HepG2 (cell line): ENCODE data around the gene RPS6KA2. TPM values are rescaled to one million over a fixed set of nuclear protein-coding genes. Genes with fewer than 3 reads are reported as not detected.

ENCODE experiments used
- ATAC-seq: fragments of 200-7000 bp; cut with Tn5 transposase; 3 replicates; pipeline ENCODE4 v1.9.1; 2020; ENCODE audit warnings: mild to moderate bottlenecking, moderate library complexity
- BruUV-seq: library from RNA; stranded (reverse); fragments of 400-500 nt; replicated peaks from 2 replicates; lab custom pipeline; 2021; lab: Mats Ljungman, UMichigan
- CTCF ChIA-PET: fragments of 300-600 bp; formaldehyde crosslinking; extraction: SDS; loops from one replicate; lab custom pipeline; 2021; ENCODE audit warnings: low total read pairs, inconsistent platforms, low intra/inter-chr PET ratio; lab: Yijun Ruan, JAX
- POLR2A ChIA-PET: fragments of 350-600 bp; sonication (Branson Sonifier 250); formaldehyde crosslinking; loops from one replicate; lab custom pipeline; 2020; ENCODE audit warnings: antibody characterized with exemption, inconsistent platforms; lab: Yijun Ruan, JAX
- DNase-seq: peaks from one replicate; pipeline ENCODE4 v3.0.0-alpha.2; 2015; ENCODE audit warnings: low spot score
- FAIRE-seq: peaks from 3 replicates; lab custom pipeline; 2011; peaks lifted over from hg19 to GRCh38; lab: Jason Lieb, UNC
- H2AFZ ChIP-seq: one replicate; pipeline ENCODE4 v1.6.1; 2011; ENCODE audit warnings: low read length, inconsistent platforms
- H3K27ac ChIP-seq: fragments of 300-600 bp; 3 replicates; pipeline ENCODE4 v1.8.0; 2011; ENCODE audit warnings: mixed run types, mild to moderate bottlenecking, mixed read lengths, low read length, inconsistent platforms; ENCODE audit not compliant: insufficient read depth; ENCODE audit errors: extremely low read length
- H3K27me3 ChIP-seq, 2 experiments: fragments of 200-600 bp in 1 of 2; 2 replicates in 1 of 2; 3 replicates in 1 of 2; pipeline versions ENCODE4 v1.6.0 to v1.8.0; 2011; ENCODE audit warnings: low read length in 2 of 2, mild to moderate bottlenecking in 2 of 2, moderate library complexity in 2 of 2, inconsistent platforms in 1 of 2; ENCODE audit not compliant: insufficient read depth in 2 of 2, control insufficient read depth in 1 of 2
- H3K36me3 ChIP-seq, 2 experiments: fragments of 200-600 bp in 1 of 2; replicated peaks in 1 of 2; 2 replicates in 1 of 2; 3 replicates in 1 of 2; pipeline versions ENCODE4 v1.5.1 to v1.8.0; 2011; ENCODE audit warnings: low read length in 2 of 2, inconsistent platforms in 1 of 2; ENCODE audit not compliant: insufficient read depth in 2 of 2, control insufficient read depth in 1 of 2
- H3K4me1 ChIP-seq: 2 replicates; pipeline ENCODE4 v1.5.1; 2012; ENCODE audit warnings: low read length, inconsistent platforms; ENCODE audit not compliant: insufficient read depth
- H3K4me2 ChIP-seq: 2 replicates; pipeline ENCODE4 v1.6.0; 2011; ENCODE audit warnings: low read depth, low read length, inconsistent platforms
- H3K4me3 ChIP-seq, 3 experiments: fragments of 200-600 bp in 1 of 3; sonication (generic), shearing (Covaris generic) in 1 of 3; replicated peaks in 1 of 3; 2 replicates each; pipeline ENCODE4 v1.5.1; 2011 to 2016; ENCODE audit warnings: low read length in 3 of 3, inconsistent platforms in 2 of 3, low read depth in 2 of 3, mild to moderate bottlenecking in 2 of 3, control low read depth in 1 of 3, mixed read lengths in 1 of 3; ENCODE audit not compliant: insufficient read depth in 1 of 3
- H3K79me2 ChIP-seq: one replicate; pipeline ENCODE4 v1.6.1; 2011; ENCODE audit warnings: low read length, inconsistent platforms; ENCODE audit not compliant: insufficient read depth
- H3K9ac ChIP-seq: 2 replicates; pipeline ENCODE4 v1.6.0; 2011; ENCODE audit warnings: mild to moderate bottlenecking, low read depth, low read length, inconsistent platforms; ENCODE audit not compliant: insufficient read depth
- H3K9me3 ChIP-seq: 2 replicates; pipeline ENCODE4 v1.5.1; 2012; ENCODE audit warnings: mild to moderate bottlenecking, low read length
- H4K20me1 ChIP-seq: 2 replicates; pipeline ENCODE4 v1.6.0; 2011; ENCODE audit warnings: inconsistent platforms, mild to moderate bottlenecking, low read length, moderate library complexity; ENCODE audit not compliant: insufficient read depth
- BRD4 ChIP-seq: sonication (generic); formaldehyde crosslinking; IDR thresholded peaks from 2 replicates; pipeline ENCODE4 v1.4.0; 2020; ENCODE audit warnings: missing genetic modification reagents
- CENPT ChIP-seq: sonication (generic); formaldehyde crosslinking; IDR thresholded peaks from 2 replicates; pipeline ENCODE4 v1.8.0; 2022; ENCODE audit warnings: low read depth, mild to moderate bottlenecking, moderate library complexity, missing genetic modification reagents
- HMGXB3 ChIP-seq: sonication (generic); formaldehyde crosslinking; IDR thresholded peaks from 2 replicates; pipeline ENCODE4 v1.4.0; 2020; ENCODE audit warnings: missing genetic modification reagents, borderline replicate concordance
- HNF4A ChIP-seq: sonication (generic); formaldehyde crosslinking; IDR thresholded peaks from 2 replicates; pipeline ENCODE4 v1.4.0; 2020; ENCODE audit warnings: missing genetic modification reagents
- MXD4 ChIP-seq: IDR thresholded peaks from 2 replicates; pipeline ENCODE4 v1.6.1; 2016; ENCODE audit warnings: mild to moderate bottlenecking, missing biosample characterization, missing genetic modification reagents
- NCOA5 ChIP-seq: sonication (generic); formaldehyde crosslinking; IDR thresholded peaks from 2 replicates; pipeline ENCODE4 v1.4.0; 2020; ENCODE audit warnings: missing genetic modification reagents
- NKX3-1 ChIP-seq: sonication (generic); formaldehyde crosslinking; IDR thresholded peaks from 2 replicates; pipeline ENCODE4 v1.5.0; 2020; ENCODE audit warnings: missing genetic modification reagents
- NRL ChIP-seq: sonication (generic); formaldehyde crosslinking; IDR thresholded peaks from 2 replicates; pipeline ENCODE4 v1.5.0; 2020; ENCODE audit warnings: missing genetic modification reagents, mild to moderate bottlenecking, moderate library complexity, borderline replicate concordance
- ZNF496 ChIP-seq: sonication (generic); formaldehyde crosslinking; IDR thresholded peaks from 2 replicates; pipeline ENCODE4 v1.8.1; 2023; ENCODE audit warnings: mild to moderate bottlenecking, moderate library complexity, missing genetic modification reagents; ENCODE audit not compliant: insufficient replicate concordance
- ZSCAN9 ChIP-seq: IDR thresholded peaks from 2 replicates; pipeline ENCODE4 v1.6.1; 2016; ENCODE audit warnings: borderline replicate concordance
- WGBS: methylation state at CpG from one replicate; pipeline ENCODE4 v1.1.6; 2017; ENCODE audit warnings: low lambda C conversion rate; 5-methylcytosine and 5-hydroxymethylcytosine counted together
- in situ Hi-C: cut with HindIII; loops from 2 replicates; pipeline ENCODE4 v1.10.0; 2017; ENCODE audit warnings: low pct_unique_long_range_greater_than_20kb; ENCODE audit not compliant: extremely low pct_ligation_motif_present
- intact Hi-C: fragments of 100-400 bp; cut with micrococcal nuclease; formaldehyde crosslinking; loops from one replicate; pipeline ENCODE4 v1.10.0; 2022; ENCODE audit not compliant: unreplicated experiment
- polyA plus RNA-seq, 8 experiments: library from polyadenylated mRNA; depleted of rRNA in 3 of 8; stranded (reverse) in 7 of 8; unstranded in 1 of 8; fragments of >200 nt; fragmentation: Illumina TruSeq in 4 of 8; extraction: Trizol in 4 of 8; gene quantifications; 2 replicates each; pipeline versions ENCODE4 v1.2.1 to v1.2.3, GENCODE V29; 2011 to 2016; ENCODE audit warnings: low read depth in 4 of 8, missing spikeins in 1 of 8, mixed read lengths in 1 of 8; ENCODE audit not compliant: insufficient read depth in 1 of 8
- total RNA-seq, 5 experiments: library from RNA; depleted of rRNA; stranded (reverse); fragments of >200 nt; fragmentation: Illumina TruSeq; extraction: Trizol; gene quantifications; 2 replicates each; pipeline ENCODE4 v1.2.3, GENCODE V29; 2016; ENCODE audit warnings: low read depth in 1 of 5

The RPS6KA2 gene
- total and polyA plus RNA-seq, 2 of the 13 experiments (the other 11 are each of a cell fraction or from before 2014, with no cell fraction given), result 0.22 to 0.38 TPM

- Histone ChIP-seq H3K4me1 (no peaks in the 10 kb centered on the region), H3K4me3 (no peak overlapping the region), H3K27ac (no peak overlapping the region), H3K9me3 (no peaks in the 10 kb centered on the region), H3K9ac (no peak overlapping the region), H4K20me1 (no peaks in the 10 kb centered on the region), H2AFZ (no peak overlapping the region), H3K27me3 (peaks cover 5 to 32% of the 10 kb centered on the region in 2 experiments; a peak in 4 of 5 replicates), H3K36me3 (no peaks in the 10 kb centered on the region), H3K4me2 (no peak overlapping the region), H3K79me2 (no peaks in the 10 kb centered on the region)
- in situ Hi-C loops, result no loop called here
- DNase-seq (no peak), FAIRE-seq (no peak), ATAC-seq (no peak)
- ChIA-PET POLR2A (no interaction called here), CTCF (no interaction called here)
- no TSS peak for BruUV-seq
- TF ChIP-seq HMGXB3, result no peak
- no peak for TF ChIP-seq BRD4 (CRISPR knock-in tag)
- no peak for TF ChIP-seq NRL (CRISPR knock-in tag)
- no peak for TF ChIP-seq ZSCAN9 (CRISPR knock-in tag)
- TF ChIP-seq NCOA5 (CRISPR knock-in tag), result no peak
- TF ChIP-seq CENPT (CRISPR knock-in tag), result no peak
- TF ChIP-seq ZNF496 (CRISPR knock-in tag), result no peak
- no peak for TF ChIP-seq HNF4A
- no peak for TF ChIP-seq MXD4 (CRISPR knock-in tag)
- no peak for TF ChIP-seq NKX3-1 (CRISPR knock-in tag)
- intact Hi-C loops, result no loop called here
- 48% methylated on average over 7 of the region's 7 CpGs for WGBS
These were observed 173.4 kb downstream of the RPS6KA2 start for GRCh38 chr6:166453651-166454050.
